ENCODE measurements around the gene RNF214. TPM values are rescaled to one million over a fixed set of nuclear protein-coding genes. Genes with fewer than 3 reads are reported as not detected.

The RNF214 gene
- polyA plus RNA-seq, 1 donor (not counting 4 experiments of a cell fraction or from before 2014, with no cell fraction given) = 11.8 TPM

- Histone ChIP-seq H2AFZ (ENCODE audit: control insufficient read depth, low read length) (no peak overlapping the region), H3K4me3 (ENCODE audit: control insufficient read depth in 2 of 3, extremely low read depth in 1 of 3, insufficient read depth in 2 of 3, low read depth in 1 of 3, low read length in 3 of 3) (no peak overlapping the region), H3K9me3 (ENCODE audit: control insufficient read depth, low read depth, low read length) (no peaks in the 10 kb centered on the region), H3K27ac (ENCODE audit: control insufficient read depth, insufficient read depth, low read length) (no peak overlapping the region), H3K4me1 (ENCODE audit: control insufficient read depth, extremely low read depth, insufficient read depth, low read length) (no peaks in the 10 kb centered on the region), H3K4me2 (ENCODE audit: control insufficient read depth, extremely low read depth, insufficient read depth, low read depth, low read length) (no peak overlapping the region), H3K79me2 (ENCODE audit: control insufficient read depth, insufficient read depth, low read length) (no peaks in the 10 kb centered on the region), H3K27me3 (ENCODE audit: control insufficient read depth, extremely low read depth, insufficient read depth, low read length) (no peaks in the 10 kb centered on the region), H4K20me1 (ENCODE audit: control insufficient read depth, extremely low read depth, insufficient read depth, low read length) (no peaks in the 10 kb centered on the region), H3K9me1 (ENCODE audit: control insufficient read depth, extremely low read depth, insufficient read depth, low read length) (no peaks in the 10 kb centered on the region), H3K36me3 (ENCODE audit: control insufficient read depth in 2 of 2, extremely low read depth in 1 of 2, insufficient read depth in 2 of 2, low read length in 2 of 2) (no peaks in the 10 kb centered on the region), H3K9ac (ENCODE audit: control insufficient read depth, extremely low read depth, insufficient read depth, low read length) (no peak overlapping the region)
- no peak for DNase-seq (ENCODE audit: low read depth, low spot score)
- FAIRE-seq = no peak
- dilution Hi-C loops (cut with MboI; ENCODE audit: extremely low pct_ligation_motif_present, low sequenced_read_pairs) = no loop called here
- TF ChIP-seq EZH2 (IDR thresholded peaks at IDR 0.05; ENCODE audit: low read length) (no peak), CTCF (optimal IDR thresholded peaks at IDR 0.05 in 1 of 3, IDR thresholded peaks at IDR 0.05 in 1 of 3, conservative IDR thresholded peaks at IDR 0.05 in 1 of 3; ENCODE audit: extremely low read depth in 1 of 3, insufficient read depth in 2 of 3, low read length in 3 of 3) (no peak)
Measured at GRCh38 chr11:117300773-117301172, 68.3 kb downstream of the RNF214 start.

GRCh38 chr11:117302228-117302627 lies 69.8 kb downstream of the RNF214 start:
- TF ChIP-seq EZH2 (IDR thresholded peaks at IDR 0.05; ENCODE audit: low read length) (no peak), CTCF (optimal IDR thresholded peaks at IDR 0.05 in 1 of 3, IDR thresholded peaks at IDR 0.05 in 1 of 3, conservative IDR thresholded peaks at IDR 0.05 in 1 of 3; ENCODE audit: extremely low read depth in 1 of 3, insufficient read depth in 2 of 3, low read length in 3 of 3) (no peak)
- no peaks in the 10 kb centered on the region for H3K9me1 ChIP-seq (ENCODE audit: control insufficient read depth, extremely low read depth, insufficient read depth, low read length)
- H3K4me3 ChIP-seq (ENCODE audit: control insufficient read depth in 2 of 3, extremely low read depth in 1 of 3, insufficient read depth in 2 of 3, low read depth in 1 of 3, low read length in 3 of 3) = no peak overlapping the region
- no peaks in the 10 kb centered on the region for H3K79me2 ChIP-seq (ENCODE audit: control insufficient read depth, insufficient read depth, low read length)
- FAIRE-seq (no peak), DNase-seq (ENCODE audit: low read depth, low spot score) (no peak)
- no peaks in the 10 kb centered on the region for H4K20me1 ChIP-seq (ENCODE audit: control insufficient read depth, extremely low read depth, insufficient read depth, low read length)
- no peak overlapping the region for H3K4me2 ChIP-seq (ENCODE audit: control insufficient read depth, extremely low read depth, insufficient read depth, low read depth, low read length)
- H3K36me3 ChIP-seq (ENCODE audit: control insufficient read depth in 2 of 2, extremely low read depth in 1 of 2, insufficient read depth in 2 of 2, low read length in 2 of 2) = no peaks in the 10 kb centered on the region
- H3K9ac ChIP-seq (ENCODE audit: control insufficient read depth, extremely low read depth, insufficient read depth, low read length) = no peak overlapping the region
- H2AFZ ChIP-seq (ENCODE audit: control insufficient read depth, low read length) = no peak overlapping the region
- no peak overlapping the region for H3K27ac ChIP-seq (ENCODE audit: control insufficient read depth, insufficient read depth, low read length)
- dilution Hi-C loops (cut with MboI; ENCODE audit: extremely low pct_ligation_motif_present, low sequenced_read_pairs) = no loop called here
- no peaks in the 10 kb centered on the region for H3K27me3 ChIP-seq (ENCODE audit: control insufficient read depth, extremely low read depth, insufficient read depth, low read length)
- H3K9me3 ChIP-seq (ENCODE audit: control insufficient read depth, low read depth, low read length) = no peaks in the 10 kb centered on the region
- H3K4me1 ChIP-seq (ENCODE audit: control insufficient read depth, extremely low read depth, insufficient read depth, low read length) = no peaks in the 10 kb centered on the region

Measured in keratinocyte (primary cell).